Neural cell (in vitro differentiated cells): ENCODE results near the gene PRPF40A.

ENCODE experiments used
- POLR2AphosphoS5 ChIP-seq: IDR thresholded peaks from 2 replicates; pipeline ENCODE4 v1.6.1; 2012
- RAD21 ChIP-seq: fragments of 450-650 bp; conservative IDR thresholded peaks from 2 replicates; pipeline ENCODE4 v1.6.1; 2014; ENCODE audit warnings: antibody characterized with exemption, mild to moderate bottlenecking, moderate library complexity
- TF ChIP-seq, protein P1 (sequence below): fragments of 450-650 bp; IDR thresholded peaks from 2 replicates; pipeline ENCODE4 v1.5.1; 2014; ENCODE audit warnings: antibody characterized with exemption, mild to moderate bottlenecking, moderate library complexity; ENCODE audit not compliant: poor library complexity, severe bottlenecking
- TF ChIP-seq, protein P2 (sequence below): IDR thresholded peaks from 2 replicates; pipeline ENCODE4 v1.6.1; 2012; ENCODE audit warnings: borderline replicate concordance

DNA sequence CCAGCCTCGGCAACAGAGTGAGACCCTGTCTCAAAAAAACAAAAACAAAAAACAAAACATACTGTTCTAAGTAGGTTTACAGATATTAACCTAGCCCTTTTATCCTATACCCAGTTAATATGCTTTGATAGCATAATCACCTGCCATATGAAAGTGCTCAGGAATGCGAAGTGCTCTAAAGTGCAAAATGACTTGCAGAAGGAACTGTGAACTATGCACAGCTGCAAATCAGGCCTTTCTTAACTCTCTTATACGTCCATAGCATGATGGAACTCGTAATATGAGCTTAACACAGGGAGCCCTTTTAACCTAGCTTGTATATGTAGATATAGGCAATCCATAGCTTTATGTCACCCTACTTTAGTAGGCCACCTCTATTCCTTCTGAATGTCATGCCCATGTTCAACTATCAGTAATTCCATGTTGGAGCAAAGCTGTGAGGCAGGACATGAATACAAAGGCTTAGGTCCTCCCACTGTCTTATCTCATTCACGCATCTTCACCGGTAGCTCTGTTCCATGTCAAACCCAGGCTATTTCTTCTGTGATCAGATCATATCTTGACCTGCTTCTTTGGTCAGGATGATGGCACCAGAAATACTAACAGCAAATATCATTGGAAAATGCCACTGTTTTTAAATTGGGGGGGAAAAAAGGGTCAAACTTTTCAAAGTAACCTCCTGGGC lies 72.9 kb downstream of the PRPF40A start:
- TF ChIP-seq, protein P1, sequence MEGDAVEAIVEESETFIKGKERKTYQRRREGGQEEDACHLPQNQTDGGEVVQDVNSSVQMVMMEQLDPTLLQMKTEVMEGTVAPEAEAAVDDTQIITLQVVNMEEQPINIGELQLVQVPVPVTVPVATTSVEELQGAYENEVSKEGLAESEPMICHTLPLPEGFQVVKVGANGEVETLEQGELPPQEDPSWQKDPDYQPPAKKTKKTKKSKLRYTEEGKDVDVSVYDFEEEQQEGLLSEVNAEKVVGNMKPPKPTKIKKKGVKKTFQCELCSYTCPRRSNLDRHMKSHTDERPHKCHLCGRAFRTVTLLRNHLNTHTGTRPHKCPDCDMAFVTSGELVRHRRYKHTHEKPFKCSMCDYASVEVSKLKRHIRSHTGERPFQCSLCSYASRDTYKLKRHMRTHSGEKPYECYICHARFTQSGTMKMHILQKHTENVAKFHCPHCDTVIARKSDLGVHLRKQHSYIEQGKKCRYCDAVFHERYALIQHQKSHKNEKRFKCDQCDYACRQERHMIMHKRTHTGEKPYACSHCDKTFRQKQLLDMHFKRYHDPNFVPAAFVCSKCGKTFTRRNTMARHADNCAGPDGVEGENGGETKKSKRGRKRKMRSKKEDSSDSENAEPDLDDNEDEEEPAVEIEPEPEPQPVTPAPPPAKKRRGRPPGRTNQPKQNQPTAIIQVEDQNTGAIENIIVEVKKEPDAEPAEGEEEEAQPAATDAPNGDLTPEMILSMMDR, result no peak
- no peak for TF ChIP-seq POLR2AphosphoS5
- TF ChIP-seq, protein P2, sequence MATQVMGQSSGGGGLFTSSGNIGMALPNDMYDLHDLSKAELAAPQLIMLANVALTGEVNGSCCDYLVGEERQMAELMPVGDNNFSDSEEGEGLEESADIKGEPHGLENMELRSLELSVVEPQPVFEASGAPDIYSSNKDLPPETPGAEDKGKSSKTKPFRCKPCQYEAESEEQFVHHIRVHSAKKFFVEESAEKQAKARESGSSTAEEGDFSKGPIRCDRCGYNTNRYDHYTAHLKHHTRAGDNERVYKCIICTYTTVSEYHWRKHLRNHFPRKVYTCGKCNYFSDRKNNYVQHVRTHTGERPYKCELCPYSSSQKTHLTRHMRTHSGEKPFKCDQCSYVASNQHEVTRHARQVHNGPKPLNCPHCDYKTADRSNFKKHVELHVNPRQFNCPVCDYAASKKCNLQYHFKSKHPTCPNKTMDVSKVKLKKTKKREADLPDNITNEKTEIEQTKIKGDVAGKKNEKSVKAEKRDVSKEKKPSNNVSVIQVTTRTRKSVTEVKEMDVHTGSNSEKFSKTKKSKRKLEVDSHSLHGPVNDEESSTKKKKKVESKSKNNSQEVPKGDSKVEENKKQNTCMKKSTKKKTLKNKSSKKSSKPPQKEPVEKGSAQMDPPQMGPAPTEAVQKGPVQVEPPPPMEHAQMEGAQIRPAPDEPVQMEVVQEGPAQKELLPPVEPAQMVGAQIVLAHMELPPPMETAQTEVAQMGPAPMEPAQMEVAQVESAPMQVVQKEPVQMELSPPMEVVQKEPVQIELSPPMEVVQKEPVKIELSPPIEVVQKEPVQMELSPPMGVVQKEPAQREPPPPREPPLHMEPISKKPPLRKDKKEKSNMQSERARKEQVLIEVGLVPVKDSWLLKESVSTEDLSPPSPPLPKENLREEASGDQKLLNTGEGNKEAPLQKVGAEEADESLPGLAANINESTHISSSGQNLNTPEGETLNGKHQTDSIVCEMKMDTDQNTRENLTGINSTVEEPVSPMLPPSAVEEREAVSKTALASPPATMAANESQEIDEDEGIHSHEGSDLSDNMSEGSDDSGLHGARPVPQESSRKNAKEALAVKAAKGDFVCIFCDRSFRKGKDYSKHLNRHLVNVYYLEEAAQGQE, result no peak
- TF ChIP-seq RAD21, result no peak
